ENCODE results near the gene ZNF331.
A peak's percentile ranks its signal among the peaks of the same experiment; 100 is the strongest.
"Not testable (repeated sequence)": the region's sequence is repeated elsewhere in the genome, so short reads cannot be mapped to it uniquely, and the experiment has no call there.

Gene ZNF331

GRCh38 chr19:53509845-53510244 is 28.1 kb upstream of the ZNF331 start:
- Histone ChIP-seq H3K27ac (ENCODE audit: low read length) (no peak overlapping the region), H2AFZ (ENCODE audit: low read depth, low read length) (no peak overlapping the region), H3K4me3 (ENCODE audit: low read length) (no peak overlapping the region), H3K9ac (ENCODE audit: low read length) (no peak overlapping the region), H3K36me3 (replicated peaks; ENCODE audit: low read depth, low read length) (no peaks in the 10 kb centered on the region), H3K79me2 (ENCODE audit: low read length) (no peaks in the 10 kb centered on the region), H3K4me2 (ENCODE audit: low read length) (no peak overlapping the region), H3K4me1 (ENCODE audit: low read length) (no peaks in the 10 kb centered on the region), H3K27me3 (ENCODE audit: low read depth, low read length) (no peaks in the 10 kb centered on the region), H4K20me1 (ENCODE audit: insufficient read depth, low read length) (no peaks in the 10 kb centered on the region), H3K9me3 (ENCODE audit: insufficient read depth, low read length) (no peaks in the 10 kb centered on the region; the same call in 1 of the 2 replicates)
- TF ChIP-seq EZH2phosphoT487 (IDR thresholded peaks at IDR 0.05; ENCODE audit: low read depth) (no peak), CTCF (IDR thresholded peaks at IDR 0.05; ENCODE audit: low read depth, low read length) (no peak)

DNA sequence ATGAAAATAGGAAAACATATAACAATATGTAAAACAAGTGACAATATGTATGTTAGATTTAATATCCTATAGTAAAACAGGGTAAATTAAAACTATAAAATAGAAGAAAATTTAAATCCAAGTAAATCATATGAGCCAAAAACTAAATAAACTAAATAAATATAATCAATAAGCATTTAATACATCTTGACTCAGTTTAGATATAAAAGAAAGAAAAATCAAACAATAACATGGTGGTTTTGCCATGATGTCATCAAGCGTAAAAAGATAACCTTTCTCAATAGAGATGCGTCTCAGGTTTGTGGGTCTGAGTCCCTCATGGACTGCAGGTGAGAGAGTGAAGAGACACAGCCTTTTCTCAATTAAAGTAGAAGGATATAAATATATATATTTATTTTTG is 26.6 kb upstream of the ZNF331 start:
- Histone ChIP-seq H3K27me3 (ENCODE audit: low read depth, low read length) (no peaks in the 10 kb centered on the region), H3K4me2 (ENCODE audit: low read length) (no peak overlapping the region), H3K36me3 (replicated peaks; ENCODE audit: low read depth, low read length) (no peaks in the 10 kb centered on the region), H4K20me1 (ENCODE audit: insufficient read depth, low read length) (no peaks in the 10 kb centered on the region), H3K9me3 (ENCODE audit: insufficient read depth, low read length) (peaks cover 5% of the 10 kb centered on the region), H3K9ac (ENCODE audit: low read length) (no peak overlapping the region), H3K4me1 (ENCODE audit: low read length) (no peaks in the 10 kb centered on the region), H3K4me3 (ENCODE audit: low read length) (no peak overlapping the region), H3K79me2 (ENCODE audit: low read length) (no peaks in the 10 kb centered on the region), H2AFZ (ENCODE audit: low read depth, low read length) (no peak overlapping the region), H3K27ac (ENCODE audit: low read length) (no peak overlapping the region)
- no peak for TF ChIP-seq EZH2phosphoT487 (IDR thresholded peaks at IDR 0.05; ENCODE audit: low read depth)
- TF ChIP-seq CTCF (IDR thresholded peaks at IDR 0.05; ENCODE audit: low read depth, low read length), result no peak

DNA sequence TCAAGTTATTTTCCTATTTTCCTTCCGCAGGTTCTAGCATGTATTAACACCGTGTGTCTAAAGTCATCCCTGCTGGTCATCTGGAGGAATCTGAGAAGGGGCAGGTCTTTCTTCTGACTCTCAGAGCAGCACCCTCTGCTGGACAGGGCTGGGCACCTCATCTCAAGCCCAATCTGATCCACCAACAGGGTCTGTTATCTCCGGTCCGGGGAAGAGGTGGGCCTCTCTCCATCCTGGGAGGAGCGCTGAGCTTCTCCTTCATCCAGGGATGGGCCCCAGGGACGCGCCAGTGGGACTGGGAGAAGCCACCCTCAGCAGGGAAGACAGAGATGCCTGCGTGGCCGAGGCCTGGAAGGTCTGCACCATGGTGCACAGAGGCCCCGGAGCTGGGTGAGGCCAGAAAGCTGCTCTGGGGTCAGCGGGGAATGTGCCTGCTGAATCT is 26.0 kb upstream of the ZNF331 start:
- H4K20me1 ChIP-seq (ENCODE audit: insufficient read depth, low read length), result no peaks in the 10 kb centered on the region
- no peak overlapping the region for H3K9ac ChIP-seq (ENCODE audit: low read length)
- peaks cover 5% of the 10 kb centered on the region for H3K9me3 ChIP-seq (ENCODE audit: insufficient read depth, low read length)
- H3K36me3 ChIP-seq (replicated peaks; ENCODE audit: low read depth, low read length), result no peaks in the 10 kb centered on the region
- TF ChIP-seq EZH2phosphoT487 (IDR thresholded peaks at IDR 0.05; ENCODE audit: low read depth), result no peak
- peak; percentile 35 for TF ChIP-seq CTCF (IDR thresholded peaks at IDR 0.05; ENCODE audit: low read depth, low read length)
- H3K27ac ChIP-seq (ENCODE audit: low read length), result no peak overlapping the region
- no peaks in the 10 kb centered on the region for H3K79me2 ChIP-seq (ENCODE audit: low read length)
- no peaks in the 10 kb centered on the region for H3K4me1 ChIP-seq (ENCODE audit: low read length)
- H2AFZ ChIP-seq (ENCODE audit: low read depth, low read length), result no peak overlapping the region
- H3K4me2 ChIP-seq (ENCODE audit: low read length), result no peak overlapping the region
- H3K27me3 ChIP-seq (ENCODE audit: low read depth, low read length), result no peaks in the 10 kb centered on the region
- no peak overlapping the region for H3K4me3 ChIP-seq (ENCODE audit: low read length)

DNA sequence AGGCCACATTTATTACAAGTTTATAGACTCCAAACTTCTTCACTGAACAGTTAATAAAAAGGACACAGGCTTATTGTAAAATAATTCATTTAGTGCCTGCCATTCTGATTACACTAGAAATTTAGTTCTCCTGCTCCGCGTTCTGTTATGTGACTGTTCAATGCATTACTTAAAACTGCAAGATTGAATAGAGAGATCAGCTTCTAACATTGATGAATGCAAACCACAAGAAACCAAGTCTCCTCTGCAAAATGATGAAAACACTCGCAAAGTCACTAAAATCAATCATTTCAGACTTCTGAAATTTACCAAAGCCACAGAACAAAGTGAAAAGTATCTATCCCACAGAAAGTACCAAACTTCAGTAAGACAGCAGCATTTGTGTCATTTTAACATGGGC is 22.9 kb upstream of the ZNF331 start:
- not testable (repeated sequence) for H3K36me3 ChIP-seq (replicated peaks; ENCODE audit: low read depth, low read length); H3K4me3 ChIP-seq (ENCODE audit: low read length); H3K4me2 ChIP-seq (ENCODE audit: low read length); H3K9me3 ChIP-seq (ENCODE audit: insufficient read depth, low read length); H3K27me3 ChIP-seq (ENCODE audit: low read depth, low read length); H3K79me2 ChIP-seq (ENCODE audit: low read length); H4K20me1 ChIP-seq (ENCODE audit: insufficient read depth, low read length); H2AFZ ChIP-seq (ENCODE audit: low read depth, low read length); H3K4me1 ChIP-seq (ENCODE audit: low read length); H3K27ac ChIP-seq (ENCODE audit: low read length); H3K9ac ChIP-seq (ENCODE audit: low read length)
